HL-60 (cell line): ENCODE data around the gene SENP8.
A peak's percentile ranks its signal among the peaks of the same experiment; 100 is the strongest.

Experiments
- DNase-seq, 2 experiments: peaks; one replicate each; pipeline ENCODE4 v3.0.0-alpha.2; 2010 to 2020; ENCODE audit warnings: low read depth in 1 of 2, low spot score in 1 of 2
- H3K27ac ChIP-seq: fragments of 250-450 bp; sonication (Bioruptor Pico); replicated peaks from 2 replicates; pipeline ENCODE4 v1.5.1; 2020; ENCODE audit warnings: mild to moderate bottlenecking, moderate library complexity
- H3K27me3 ChIP-seq: fragments of 250-450 bp; sonication (Bioruptor Pico); 2 replicates; pipeline ENCODE4 v1.5.1; 2021; ENCODE audit warnings: mild to moderate bottlenecking, moderate library complexity; ENCODE audit not compliant: insufficient read depth, poor library complexity, severe bottlenecking
- H3K4me3 ChIP-seq: replicated peaks from 2 replicates; pipeline ENCODE4 v1.5.1; 2011; ENCODE audit warnings: mild to moderate bottlenecking, control low read depth, low read length; ENCODE audit not compliant: insufficient read depth
- GABPA ChIP-seq: IDR thresholded peaks from 2 replicates; pipeline ENCODE4 v1.6.1; 2012; ENCODE audit warnings: low read depth
- POLR2AphosphoS5 ChIP-seq: IDR thresholded peaks from 2 replicates; pipeline ENCODE4 v1.6.1; 2012; ENCODE audit warnings: low read depth
- SPI1 ChIP-seq: IDR thresholded peaks from 2 replicates; pipeline ENCODE4 v1.6.1; 2012; ENCODE audit warnings: low read depth, mild to moderate bottlenecking, borderline replicate concordance
- TF ChIP-seq, protein P1 (sequence below): IDR thresholded peaks from 2 replicates; pipeline ENCODE4 v1.6.1; 2012; ENCODE audit warnings: low read depth; ENCODE audit not compliant: insufficient replicate concordance
- TF ChIP-seq, protein P2 (sequence below): IDR thresholded peaks from one replicate; pipeline ENCODE4 v1.5.1; 2011; ENCODE audit warnings: low read length, control low read depth, inconsistent platforms; ENCODE audit not compliant: insufficient read depth

SENP8 gene

DNA sequence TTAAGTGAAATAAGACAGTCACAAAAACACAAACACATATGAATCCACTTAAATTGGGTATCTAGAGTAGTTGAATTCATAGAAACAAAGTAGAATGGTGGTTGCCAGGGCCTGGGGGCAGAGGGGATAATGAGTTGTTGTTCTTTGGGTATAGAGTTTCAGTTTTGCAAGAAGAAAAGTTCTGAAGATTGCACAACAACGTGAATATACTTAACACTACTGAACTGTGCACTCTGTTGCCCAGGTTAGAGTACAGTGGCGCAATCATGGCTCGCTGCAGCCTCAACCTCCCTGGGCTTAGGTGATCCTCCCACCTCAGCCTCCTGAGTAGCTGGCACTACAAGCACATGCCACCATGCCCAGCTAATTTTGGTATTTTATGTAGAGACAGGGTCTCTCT, 64.5 kb downstream of the SENP8 start:
- DNase-seq, result peak in 1 of 2 experiments; percentile 6
- no peak for TF ChIP-seq POLR2AphosphoS5
- TF ChIP-seq, protein P1, sequence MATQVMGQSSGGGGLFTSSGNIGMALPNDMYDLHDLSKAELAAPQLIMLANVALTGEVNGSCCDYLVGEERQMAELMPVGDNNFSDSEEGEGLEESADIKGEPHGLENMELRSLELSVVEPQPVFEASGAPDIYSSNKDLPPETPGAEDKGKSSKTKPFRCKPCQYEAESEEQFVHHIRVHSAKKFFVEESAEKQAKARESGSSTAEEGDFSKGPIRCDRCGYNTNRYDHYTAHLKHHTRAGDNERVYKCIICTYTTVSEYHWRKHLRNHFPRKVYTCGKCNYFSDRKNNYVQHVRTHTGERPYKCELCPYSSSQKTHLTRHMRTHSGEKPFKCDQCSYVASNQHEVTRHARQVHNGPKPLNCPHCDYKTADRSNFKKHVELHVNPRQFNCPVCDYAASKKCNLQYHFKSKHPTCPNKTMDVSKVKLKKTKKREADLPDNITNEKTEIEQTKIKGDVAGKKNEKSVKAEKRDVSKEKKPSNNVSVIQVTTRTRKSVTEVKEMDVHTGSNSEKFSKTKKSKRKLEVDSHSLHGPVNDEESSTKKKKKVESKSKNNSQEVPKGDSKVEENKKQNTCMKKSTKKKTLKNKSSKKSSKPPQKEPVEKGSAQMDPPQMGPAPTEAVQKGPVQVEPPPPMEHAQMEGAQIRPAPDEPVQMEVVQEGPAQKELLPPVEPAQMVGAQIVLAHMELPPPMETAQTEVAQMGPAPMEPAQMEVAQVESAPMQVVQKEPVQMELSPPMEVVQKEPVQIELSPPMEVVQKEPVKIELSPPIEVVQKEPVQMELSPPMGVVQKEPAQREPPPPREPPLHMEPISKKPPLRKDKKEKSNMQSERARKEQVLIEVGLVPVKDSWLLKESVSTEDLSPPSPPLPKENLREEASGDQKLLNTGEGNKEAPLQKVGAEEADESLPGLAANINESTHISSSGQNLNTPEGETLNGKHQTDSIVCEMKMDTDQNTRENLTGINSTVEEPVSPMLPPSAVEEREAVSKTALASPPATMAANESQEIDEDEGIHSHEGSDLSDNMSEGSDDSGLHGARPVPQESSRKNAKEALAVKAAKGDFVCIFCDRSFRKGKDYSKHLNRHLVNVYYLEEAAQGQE, result no peak
- TF ChIP-seq SPI1, result no peak
- TF ChIP-seq, protein P2, sequence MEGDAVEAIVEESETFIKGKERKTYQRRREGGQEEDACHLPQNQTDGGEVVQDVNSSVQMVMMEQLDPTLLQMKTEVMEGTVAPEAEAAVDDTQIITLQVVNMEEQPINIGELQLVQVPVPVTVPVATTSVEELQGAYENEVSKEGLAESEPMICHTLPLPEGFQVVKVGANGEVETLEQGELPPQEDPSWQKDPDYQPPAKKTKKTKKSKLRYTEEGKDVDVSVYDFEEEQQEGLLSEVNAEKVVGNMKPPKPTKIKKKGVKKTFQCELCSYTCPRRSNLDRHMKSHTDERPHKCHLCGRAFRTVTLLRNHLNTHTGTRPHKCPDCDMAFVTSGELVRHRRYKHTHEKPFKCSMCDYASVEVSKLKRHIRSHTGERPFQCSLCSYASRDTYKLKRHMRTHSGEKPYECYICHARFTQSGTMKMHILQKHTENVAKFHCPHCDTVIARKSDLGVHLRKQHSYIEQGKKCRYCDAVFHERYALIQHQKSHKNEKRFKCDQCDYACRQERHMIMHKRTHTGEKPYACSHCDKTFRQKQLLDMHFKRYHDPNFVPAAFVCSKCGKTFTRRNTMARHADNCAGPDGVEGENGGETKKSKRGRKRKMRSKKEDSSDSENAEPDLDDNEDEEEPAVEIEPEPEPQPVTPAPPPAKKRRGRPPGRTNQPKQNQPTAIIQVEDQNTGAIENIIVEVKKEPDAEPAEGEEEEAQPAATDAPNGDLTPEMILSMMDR, result no peak
- TF ChIP-seq GABPA, result no peak
- H3K27ac ChIP-seq, result no peak overlapping the region

DNA sequence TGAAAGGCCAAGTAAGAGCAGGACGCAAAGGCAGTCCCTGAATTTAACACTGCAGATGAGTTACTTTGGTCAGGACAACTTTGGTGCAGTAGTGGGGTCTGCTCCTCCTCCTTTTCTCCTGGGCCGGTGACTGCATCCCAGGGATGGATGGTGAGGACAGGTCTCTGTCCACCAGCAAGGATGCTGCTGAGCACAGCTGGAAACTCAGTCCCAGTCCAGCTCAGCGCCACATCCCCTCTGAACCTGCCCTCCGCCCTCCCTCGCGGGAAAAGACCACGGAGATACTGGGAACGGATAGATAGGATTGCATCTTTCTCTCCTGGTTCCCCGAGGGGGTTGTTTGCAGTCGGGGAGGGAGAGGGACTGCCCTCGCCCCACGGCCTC, 65.6 kb downstream of the SENP8 start:
- no peak for DNase-seq
- no peak overlapping the region for H3K27ac ChIP-seq
- TF ChIP-seq, protein P2, result no peak
- TF ChIP-seq SPI1, result no peak
- TF ChIP-seq, protein P1, result no peak
- TF ChIP-seq GABPA, result no peak
- no peak for TF ChIP-seq POLR2AphosphoS5
- H3K4me3 ChIP-seq, result no peak overlapping the region
- peaks cover 17% of the 10 kb centered on the region for H3K27me3 ChIP-seq

More for the DNA sequence above, 64.5 kb downstream of the SENP8 start:
- no peak overlapping the region for H3K4me3 ChIP-seq
- peaks cover 16% of the 10 kb centered on the region for H3K27me3 ChIP-seq

DNA sequence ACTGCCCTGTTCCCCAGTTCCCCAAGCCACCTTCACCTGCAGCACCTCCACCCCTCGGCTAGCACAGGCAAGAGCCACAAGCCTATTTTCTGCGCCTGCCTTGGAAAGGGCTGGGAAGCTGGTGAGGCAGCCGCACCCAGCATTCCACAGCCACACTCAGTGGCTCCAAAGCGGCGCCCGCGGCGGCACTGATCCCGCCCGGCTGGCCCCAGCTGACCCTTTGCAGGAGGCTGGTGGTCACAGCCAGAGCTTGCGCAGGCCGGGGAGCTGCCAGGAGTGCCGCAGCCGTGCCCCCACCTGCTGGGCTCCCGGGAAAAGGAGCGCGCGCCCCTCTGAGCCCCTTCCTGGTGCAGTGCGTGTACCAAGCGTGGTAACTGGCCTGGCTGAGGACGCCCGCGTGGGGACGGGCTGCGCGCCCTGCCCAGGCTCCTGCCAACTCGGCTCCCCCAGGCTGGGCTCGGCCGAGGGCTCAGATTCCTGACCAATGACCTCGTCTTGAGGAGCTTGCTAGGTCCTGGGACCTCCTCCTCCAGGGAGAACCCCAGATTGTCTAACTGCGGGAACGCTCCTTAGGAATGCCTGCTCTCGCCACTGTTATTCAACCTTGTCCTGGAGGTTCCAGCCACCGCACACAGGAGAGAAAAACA, 66.1 kb downstream of the SENP8 start:
- H3K27ac ChIP-seq, result no peak overlapping the region
- TF ChIP-seq SPI1 (no peak), GABPA (no peak), POLR2AphosphoS5 (no peak)
- TF ChIP-seq, protein P1, result no peak
- TF ChIP-seq, protein P2, result no peak
- no peak overlapping the region for H3K4me3 ChIP-seq
- no peak for DNase-seq
- H3K27me3 ChIP-seq, result peaks cover 18% of the 10 kb centered on the region
